CD4-positive, CD25-positive, alpha-beta regulatory T cell (primary cell): Measurements from ENCODE around the gene RNF115. TPM values are rescaled to one million over a fixed set of nuclear protein-coding genes. Genes with fewer than 3 reads are reported as not detected.
"Not testable (repeated sequence)": the region's sequence is repeated elsewhere in the genome, so short reads cannot be mapped to it uniquely, and the experiment has no call there.

Experiments used
- ATAC-seq, 2 donors: fragments of 150-1000 bp; cut with Tn5 transposase; one replicate each; pipeline ENCODE4 v1.10.0; 2021; ENCODE audit warnings: low read depth in 2 of 2, moderate number of reproducible peaks in 2 of 2, moderate library complexity in 1 of 2
- DNase-seq, 3 donors: peaks; one replicate each; pipeline versions ENCODE4 v3.0.0 to v3.0.0-alpha.2; 2012 to 2022; ENCODE audit warnings: mixed read lengths in 1 of 3
- H3K27ac ChIP-seq: one replicate; pipeline ENCODE4 v1.7.0; 2013; ENCODE audit warnings: mild to moderate bottlenecking, low read length; ENCODE audit not compliant: insufficient read depth, poor library complexity, severe bottlenecking
- H3K27me3 ChIP-seq: one replicate; pipeline ENCODE4 v1.7.0; 2013; ENCODE audit warnings: low read length; ENCODE audit not compliant: control insufficient read depth, insufficient read depth
- H3K36me3 ChIP-seq: one replicate; pipeline ENCODE4 v1.7.0; 2013; ENCODE audit warnings: mild to moderate bottlenecking, low read length, moderate library complexity; ENCODE audit not compliant: control insufficient read depth, insufficient read depth
- H3K4me1 ChIP-seq: 2 replicates; pipeline ENCODE4 v1.7.0; 2013; ENCODE audit warnings: mild to moderate bottlenecking, low read length; ENCODE audit not compliant: insufficient read depth, control insufficient read depth, poor library complexity, severe bottlenecking
- H3K4me3 ChIP-seq: one replicate; pipeline ENCODE4 v1.7.0; 2013; ENCODE audit warnings: low read depth, mild to moderate bottlenecking, low read length, moderate library complexity
- H3K9me3 ChIP-seq, 2 experiments: 1 replicate in 1 of 2; 2 replicates in 1 of 2; pipeline ENCODE4 v1.7.0; 2013; ENCODE audit warnings: low read length in 2 of 2, mild to moderate bottlenecking in 1 of 2, moderate library complexity in 1 of 2; ENCODE audit not compliant: control insufficient read depth in 2 of 2
- H3K27ac Mint-ChIP-seq, 3 donors: one replicate each; pipeline ENCODE4 v1.8.0; 2020 to 2022; ENCODE audit warnings: mild to moderate bottlenecking in 3 of 3, mixed read lengths in 3 of 3, moderate library complexity in 2 of 3
- H3K27me3 Mint-ChIP-seq: one replicate; pipeline ENCODE4 v1.8.0; 2022; ENCODE audit warnings: mild to moderate bottlenecking, mixed read lengths
- H3K36me3 Mint-ChIP-seq: one replicate; pipeline ENCODE4 v1.8.0; 2020; ENCODE audit warnings: mixed read lengths
- H3K4me1 Mint-ChIP-seq, 4 donors: one replicate each; pipeline ENCODE4 v1.8.0; 2020 to 2022; ENCODE audit warnings: mixed read lengths in 4 of 4, mild to moderate bottlenecking in 1 of 4
- H3K4me3 Mint-ChIP-seq, 4 donors: one replicate each; pipeline ENCODE4 v1.8.0; 2020 to 2022; ENCODE audit warnings: mild to moderate bottlenecking in 4 of 4, mixed read lengths in 4 of 4, moderate library complexity in 3 of 4
- H3K9me3 Mint-ChIP-seq, 7 donors: one replicate each; pipeline ENCODE4 v1.8.0; 2020 to 2022; ENCODE audit warnings: mixed read lengths in 7 of 7, mild to moderate bottlenecking in 3 of 7, moderate library complexity in 2 of 7
- polyA plus RNA-seq, 4 donors: library from polyadenylated mRNA; unstranded; fragments of 300-500 nt; fragmentation: Illumina TruSeq; gene quantifications; one replicate each; pipeline ENCODE4 v1.2.3, GENCODE V29; 2021
- total RNA-seq: library from RNA; stranded (reverse); gene quantifications from one replicate; pipeline ENCODE4 v1.2.3, GENCODE V29; 2022

The RNF115 gene
- total and polyA plus RNA-seq, 5 donors from 2014 or later: 4.1 to 17.3 (median 6.2) TPM

- Mint-ChIP-seq H3K27me3 (no peaks in the 10 kb centered on the region), H3K9me3 (no peaks in the 10 kb centered on the region), H3K27ac (no peak overlapping the region), H3K4me3 (no peak overlapping the region), H3K36me3 (peaks cover 25% of the 10 kb centered on the region), H3K4me1 (peaks cover 0 to 8% (median 3%) of the 10 kb centered on the region in 4 donors)
- peaks cover 16% of the 10 kb centered on the region for H3K4me1 ChIP-seq
- H3K27me3 ChIP-seq: no peaks in the 10 kb centered on the region
- H3K36me3 ChIP-seq: peaks cover 33% of the 10 kb centered on the region
- H3K27ac ChIP-seq: no peak overlapping the region
- H3K4me3 ChIP-seq: peak overlapping the region; percentile 86
- no peaks in the 10 kb centered on the region for H3K9me3 ChIP-seq
- ATAC-seq: peak; percentile 55 to 59
- no peak for DNase-seq
These were observed 21.2 kb upstream of the RNF115 start for GRCh38 chr1:145845144-145845513.

GRCh38 chr1:145843031-145843430, 19.1 kb upstream of the RNF115 start:
- H3K9me3 ChIP-seq: no peaks in the 10 kb centered on the region
- Mint-ChIP-seq H3K4me1 (peaks cover 0 to 8% (median 1%) of the 10 kb centered on the region in 4 donors), H3K27ac (no peak overlapping the region), H3K9me3 (no peaks in the 10 kb centered on the region), H3K27me3 (no peaks in the 10 kb centered on the region), H3K4me3 (no peak overlapping the region), H3K36me3 (peaks cover 27% of the 10 kb centered on the region)
- ATAC-seq (no peak), DNase-seq (no peak)
- no peaks in the 10 kb centered on the region for H3K27me3 ChIP-seq
- peaks cover 50% of the 10 kb centered on the region for H3K36me3 ChIP-seq
- H3K27ac ChIP-seq: no peak overlapping the region
- no peak overlapping the region for H3K4me3 ChIP-seq
- H3K4me1 ChIP-seq: peaks cover 16% of the 10 kb centered on the region

GRCh38 chr1:145837656-145838055, 13.8 kb upstream of the RNF115 start:
- no peak overlapping the region for H3K27ac Mint-ChIP-seq
- DNase-seq: no peak
- no peaks in the 10 kb centered on the region for H3K4me1 ChIP-seq
- H3K9me3 ChIP-seq: no peaks in the 10 kb centered on the region
- ATAC-seq: no peak
- H3K36me3 Mint-ChIP-seq: peaks cover 45% of the 10 kb centered on the region
- no peaks in the 10 kb centered on the region for H3K27me3 Mint-ChIP-seq
- no peaks in the 10 kb centered on the region for H3K27me3 ChIP-seq
- H3K36me3 ChIP-seq: peaks cover 98% of the 10 kb centered on the region
- no peak overlapping the region for H3K27ac ChIP-seq
- no peaks in the 10 kb centered on the region for H3K4me1 Mint-ChIP-seq
- no peak overlapping the region for H3K4me3 ChIP-seq
- no peak overlapping the region for H3K4me3 Mint-ChIP-seq
- no peaks in the 10 kb centered on the region for H3K9me3 Mint-ChIP-seq

- not testable (repeated sequence) for H3K9me3 ChIP-seq, H3K27me3 Mint-ChIP-seq, H3K4me3 ChIP-seq, H3K4me3 Mint-ChIP-seq, ATAC-seq, DNase-seq, H3K9me3 Mint-ChIP-seq, H3K27me3 ChIP-seq, H3K27ac ChIP-seq, H3K4me1 ChIP-seq
- H3K36me3 ChIP-seq: peaks cover 87% of the 10 kb centered on the region
- H3K36me3 Mint-ChIP-seq: peaks cover 54% of the 10 kb centered on the region
- H3K4me1 Mint-ChIP-seq: peaks cover 15 to 25% (median 20%) of the 10 kb centered on the region in 4 donors
- H3K27ac Mint-ChIP-seq: peak overlapping the region in 1 of 3 donors; percentile 35
These were observed 6.9 kb upstream of the RNF115 start for GRCh38 chr1:145830810-145831209.

GRCh38 chr1:145828367-145829026, 4.6 kb upstream of the RNF115 start:
- Mint-ChIP-seq H3K27ac (peak overlapping the region; percentile 45 to 77 (median 59)), H3K4me1 (peaks cover 16 to 42% (median 33%) of the 10 kb centered on the region in 4 donors), H3K4me3 (peak overlapping the region in 2 of 4 donors; percentile 56 to 61), H3K27me3 (no peaks in the 10 kb centered on the region), H3K9me3 (no peaks in the 10 kb centered on the region), H3K36me3 (peaks cover 46% of the 10 kb centered on the region)
- no peaks in the 10 kb centered on the region for H3K27me3 ChIP-seq
- peaks cover 17% of the 10 kb centered on the region for H3K4me1 ChIP-seq
- no peak overlapping the region for H3K27ac ChIP-seq
- ATAC-seq (no peak), DNase-seq (no peak)
- H3K9me3 ChIP-seq: no peaks in the 10 kb centered on the region
- H3K4me3 ChIP-seq: no peak overlapping the region
- peaks cover 64% of the 10 kb centered on the region for H3K36me3 ChIP-seq

- peaks cover 41% of the 10 kb centered on the region for H3K36me3 Mint-ChIP-seq
- ATAC-seq: no peak
- no peak overlapping the region for H3K27ac ChIP-seq
These were observed 4.1 kb upstream of the RNF115 start for GRCh38 chr1:145827966-145828365.

GRCh38 chr1:145826030-145826429, 2.1 kb upstream of the RNF115 start:
- H3K27ac ChIP-seq: no peak overlapping the region
- H3K36me3 ChIP-seq: peaks cover 42% of the 10 kb centered on the region
- ATAC-seq (no peak), DNase-seq (no peak)
- H3K4me3 ChIP-seq: no peak overlapping the region
- H3K9me3 ChIP-seq: no peaks in the 10 kb centered on the region
- H3K27me3 ChIP-seq: no peaks in the 10 kb centered on the region
- Mint-ChIP-seq H3K4me3 (peak overlapping the region; percentile 76 to 100 (median 98)), H3K27me3 (no peaks in the 10 kb centered on the region), H3K36me3 (peaks cover 32% of the 10 kb centered on the region), H3K9me3 (no peaks in the 10 kb centered on the region), H3K4me1 (peaks cover 16 to 43% (median 36%) of the 10 kb centered on the region in 4 donors), H3K27ac (peak overlapping the region; percentile 7 to 99 (median 86))
- H3K4me1 ChIP-seq: peaks cover 17% of the 10 kb centered on the region

More at GRCh38 chr1:145827966-145828365, 4.1 kb upstream of the RNF115 start:
- no peaks in the 10 kb centered on the region for H3K9me3 Mint-ChIP-seq
- H3K27me3 Mint-ChIP-seq: no peaks in the 10 kb centered on the region
- H3K4me1 ChIP-seq: peaks cover 17% of the 10 kb centered on the region
- H3K4me1 Mint-ChIP-seq: peaks cover 16 to 42% (median 33%) of the 10 kb centered on the region in 4 donors
- H3K9me3 ChIP-seq: no peaks in the 10 kb centered on the region
- H3K4me3 Mint-ChIP-seq: peak overlapping the region in 2 of 4 donors; percentile 28 to 56
- no peak for DNase-seq
- no peaks in the 10 kb centered on the region for H3K27me3 ChIP-seq
- H3K36me3 ChIP-seq: peaks cover 59% of the 10 kb centered on the region
- H3K27ac Mint-ChIP-seq: peak overlapping the region; percentile 45 to 77 (median 59)
- H3K4me3 ChIP-seq: no peak overlapping the region

- DNase-seq: no peak
- peak overlapping the region; percentile 97 for H3K4me3 ChIP-seq
- H3K4me1 ChIP-seq: peaks cover 17% of the 10 kb centered on the region
- H3K4me1 Mint-ChIP-seq: peaks cover 15 to 47% (median 35%) of the 10 kb centered on the region in 4 donors
- peaks cover 28% of the 10 kb centered on the region for H3K36me3 Mint-ChIP-seq
- peak overlapping the region; percentile 76 for H3K27ac ChIP-seq
- ATAC-seq: no peak
- H3K27ac Mint-ChIP-seq: peak overlapping the region; percentile 97 to 99 (median 99)
- H3K27me3 ChIP-seq: no peaks in the 10 kb centered on the region
- no peaks in the 10 kb centered on the region for H3K9me3 Mint-ChIP-seq
- H3K27me3 Mint-ChIP-seq: no peaks in the 10 kb centered on the region
- H3K9me3 ChIP-seq: no peaks in the 10 kb centered on the region
- H3K36me3 ChIP-seq: peaks cover 28% of the 10 kb centered on the region
- peak overlapping the region; percentile 96 to 100 (median 98) for H3K4me3 Mint-ChIP-seq
These were observed 576 bp upstream of the RNF115 start for GRCh38 chr1:145824499-145824842.
